NCI-H2081 treated with DMSO at 0.1 percent for 48 hours (cell line): Measurements from ENCODE around the gene RIPOR2.
"Not testable (repeated sequence)": the region's sequence is repeated elsewhere in the genome, so short reads cannot be mapped to it uniquely, and the experiment has no call there.

Source experiments
- DNase-seq: peaks from one replicate; lab custom pipeline; 2025; lab: John Stamatoyannopoulos, UW

The RIPOR2 gene

DNA sequence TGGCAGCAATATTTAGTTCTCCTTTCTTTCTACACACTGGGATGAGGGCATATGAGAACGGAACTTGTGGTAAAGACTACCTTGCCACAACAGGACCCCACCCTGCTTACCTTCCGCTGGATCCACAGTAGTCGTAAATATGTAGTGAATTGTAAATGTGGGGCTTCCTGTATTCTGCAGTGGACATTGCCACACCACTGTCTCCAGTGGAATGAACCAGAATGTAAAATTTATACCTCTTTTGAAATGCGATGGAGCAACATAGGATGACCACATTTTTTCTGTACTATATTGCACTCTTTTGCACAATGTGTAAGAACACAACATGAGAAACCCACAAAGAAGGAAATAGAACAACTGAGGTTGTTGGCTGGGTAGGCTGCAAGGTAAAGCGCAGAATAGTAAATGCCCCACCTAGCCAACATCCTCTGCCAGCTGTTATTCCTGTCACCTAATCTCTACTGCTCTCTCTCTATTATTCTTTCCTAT, 16.1 kb upstream of the RIPOR2 start:
- DNase-seq, result no peak

DNA sequence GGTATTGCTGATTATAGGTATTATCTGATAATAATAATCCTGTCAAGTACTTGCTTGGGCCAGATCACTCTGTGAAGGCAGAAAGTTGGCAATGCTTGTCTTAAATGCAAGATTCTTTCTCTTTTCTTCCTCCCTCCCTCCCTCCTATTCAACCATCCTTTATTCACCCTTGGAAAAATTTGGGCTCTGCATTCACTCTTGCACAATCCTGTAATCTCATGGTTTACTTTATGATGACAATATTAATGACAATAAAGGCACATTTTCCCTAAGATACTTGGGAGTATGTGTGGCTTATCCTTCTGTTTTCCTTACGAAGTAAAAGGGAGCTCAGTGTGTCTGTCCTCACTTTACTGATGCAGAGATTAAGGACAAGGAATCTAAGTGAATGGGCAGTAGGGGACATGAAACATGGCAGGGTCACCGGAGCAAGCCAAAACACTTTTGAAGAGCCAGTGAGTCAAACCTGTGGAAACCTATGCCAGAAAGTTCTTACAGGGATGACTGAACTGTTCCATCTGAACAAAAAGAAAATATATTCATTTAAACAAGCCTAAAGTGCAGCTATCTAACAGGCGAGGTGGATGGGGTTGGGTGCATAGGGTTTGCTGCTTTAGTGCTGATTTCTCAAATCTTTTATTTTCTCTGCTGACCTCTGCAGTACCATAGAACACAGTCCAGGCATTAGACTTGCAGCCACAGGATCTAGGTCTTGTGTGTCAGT, 14.6 kb upstream of the RIPOR2 start:
- DNase-seq, result no peak

DNA sequence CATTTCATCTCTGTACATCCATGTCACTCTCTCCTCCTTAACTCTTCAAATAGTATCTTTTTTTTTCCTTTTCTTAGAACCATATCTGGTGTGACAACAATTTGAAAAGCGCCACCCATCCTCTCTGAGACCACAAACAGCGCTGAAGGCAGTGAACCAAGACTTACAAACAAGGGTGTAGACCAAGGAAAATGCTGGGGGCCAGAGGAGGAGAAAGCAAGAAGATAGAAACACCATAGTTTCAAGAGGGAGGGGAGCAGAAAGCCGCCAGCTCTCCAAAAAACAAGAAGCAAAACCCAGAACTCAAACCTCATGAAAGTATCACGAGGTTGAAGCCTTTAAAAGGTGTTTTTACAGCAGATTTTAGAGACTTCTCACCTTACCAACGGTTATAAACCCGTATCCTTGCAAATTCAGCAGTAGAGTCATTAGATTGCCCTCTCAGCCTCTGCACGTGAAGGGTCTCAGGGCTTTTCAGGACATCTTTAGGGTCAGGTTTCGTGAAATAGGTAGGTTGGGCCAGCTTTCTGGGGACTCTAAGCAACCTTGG, 13.3 kb upstream of the RIPOR2 start:
- DNase-seq, result no peak

DNA sequence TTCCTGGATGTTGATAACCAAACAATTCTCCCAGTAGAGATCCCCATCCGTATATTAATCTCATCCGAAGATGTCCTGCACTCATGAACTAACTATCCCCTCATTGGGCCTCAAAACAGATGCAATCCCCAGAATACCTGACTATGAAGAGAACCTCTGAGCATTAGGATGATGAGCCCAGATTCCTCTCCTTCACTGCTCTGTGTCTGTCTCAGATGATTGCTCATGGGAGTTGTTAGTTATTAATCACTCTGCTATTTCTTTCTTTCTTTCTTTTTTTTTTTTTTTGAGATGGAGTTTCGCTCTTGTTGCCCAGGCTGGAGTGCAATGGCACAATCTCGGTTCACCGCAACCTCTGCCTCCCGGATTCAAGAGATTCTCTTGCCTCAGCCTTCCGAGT, 12.5 kb upstream of the RIPOR2 start:
- DNase-seq, result not testable (repeated sequence)

DNA sequence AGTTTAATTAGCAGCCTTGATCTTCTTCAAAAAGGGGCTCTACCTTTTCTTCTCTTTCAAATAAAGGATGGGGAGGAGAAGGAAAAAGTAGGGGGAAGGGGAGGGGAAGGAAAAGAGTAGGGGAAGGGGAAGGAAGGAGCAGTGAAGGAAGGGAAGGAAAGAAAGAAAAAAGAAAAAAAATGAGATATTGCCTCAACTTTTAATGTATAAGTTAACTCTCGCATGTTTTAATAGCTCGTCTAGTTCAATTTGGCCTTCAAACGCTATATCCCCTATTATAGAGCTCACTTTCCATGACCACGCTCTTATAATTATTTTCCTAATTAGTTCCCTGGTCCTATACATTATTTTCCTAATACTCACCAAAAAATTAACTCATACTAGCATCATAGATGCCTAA, 11.9 kb upstream of the RIPOR2 start:
- DNase-seq, result no peak

DNA sequence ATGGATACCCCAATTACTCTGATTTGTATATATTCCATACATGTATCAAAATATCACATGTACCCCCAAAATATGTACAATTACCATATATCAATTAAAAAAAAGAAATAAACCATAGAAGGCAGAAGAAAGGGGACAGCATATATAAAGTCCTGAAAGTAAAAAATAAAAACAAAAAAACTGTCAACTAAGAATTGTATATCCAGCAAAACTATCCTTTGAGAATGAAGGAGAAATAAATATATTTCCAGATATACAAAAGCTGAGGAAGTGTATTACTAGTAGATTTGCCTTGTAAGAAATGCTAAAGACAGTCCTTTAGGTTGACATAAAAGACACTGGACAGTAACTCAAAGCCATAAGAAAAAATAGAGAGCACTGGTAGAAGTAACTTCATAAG, 9.3 kb upstream of the RIPOR2 start:
- DNase-seq, result no peak

DNA sequence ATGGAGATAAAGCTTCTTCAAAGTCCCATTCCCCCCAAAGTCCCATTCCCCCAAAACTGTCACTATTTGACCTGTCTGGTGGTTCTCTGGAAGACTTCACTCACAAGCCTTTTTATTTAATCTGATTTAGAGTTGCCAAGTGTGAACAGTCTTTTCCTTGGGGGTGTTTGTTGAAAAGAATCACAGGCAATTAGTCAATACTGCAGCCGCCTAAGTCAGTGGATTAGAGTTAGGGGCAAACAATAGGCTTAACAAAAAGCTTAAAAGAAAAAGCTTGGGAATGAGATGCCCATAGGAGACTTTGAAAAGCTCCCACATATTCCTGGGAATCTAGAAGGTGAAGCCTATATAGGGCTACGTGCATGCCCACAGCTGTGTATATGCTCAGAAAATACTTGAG, 8.0 kb upstream of the RIPOR2 start:
- no peak for DNase-seq

DNA sequence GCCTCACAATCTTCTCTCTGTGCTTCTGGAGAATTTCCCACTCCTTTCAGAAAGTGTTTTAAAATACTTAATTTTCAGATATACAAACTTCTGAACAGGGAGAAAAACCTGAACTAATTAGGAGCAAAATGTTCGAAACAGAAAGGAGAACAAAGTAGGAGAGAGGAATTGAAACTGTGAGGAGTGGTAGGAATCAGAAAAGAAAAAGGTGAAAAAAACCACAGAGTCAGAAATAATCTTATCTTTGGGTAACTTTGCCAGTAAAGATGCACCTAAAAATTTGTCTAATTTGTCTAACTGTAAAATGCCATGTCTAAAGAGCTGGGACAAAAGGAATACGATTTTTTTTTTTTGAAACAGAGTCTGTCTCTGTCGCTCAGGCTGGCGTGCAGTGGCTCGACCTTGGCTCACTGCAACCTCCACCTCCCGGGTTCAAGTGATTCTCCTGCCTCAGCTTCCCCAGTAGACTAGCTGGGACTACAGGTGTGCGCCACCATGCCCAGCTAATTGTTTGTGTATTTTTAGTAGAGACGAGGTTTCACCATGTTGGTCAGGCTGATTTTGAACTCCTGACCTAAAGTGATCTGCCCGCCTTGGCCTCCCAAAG, 4.7 kb upstream of the RIPOR2 start:
- no peak for DNase-seq

DNA sequence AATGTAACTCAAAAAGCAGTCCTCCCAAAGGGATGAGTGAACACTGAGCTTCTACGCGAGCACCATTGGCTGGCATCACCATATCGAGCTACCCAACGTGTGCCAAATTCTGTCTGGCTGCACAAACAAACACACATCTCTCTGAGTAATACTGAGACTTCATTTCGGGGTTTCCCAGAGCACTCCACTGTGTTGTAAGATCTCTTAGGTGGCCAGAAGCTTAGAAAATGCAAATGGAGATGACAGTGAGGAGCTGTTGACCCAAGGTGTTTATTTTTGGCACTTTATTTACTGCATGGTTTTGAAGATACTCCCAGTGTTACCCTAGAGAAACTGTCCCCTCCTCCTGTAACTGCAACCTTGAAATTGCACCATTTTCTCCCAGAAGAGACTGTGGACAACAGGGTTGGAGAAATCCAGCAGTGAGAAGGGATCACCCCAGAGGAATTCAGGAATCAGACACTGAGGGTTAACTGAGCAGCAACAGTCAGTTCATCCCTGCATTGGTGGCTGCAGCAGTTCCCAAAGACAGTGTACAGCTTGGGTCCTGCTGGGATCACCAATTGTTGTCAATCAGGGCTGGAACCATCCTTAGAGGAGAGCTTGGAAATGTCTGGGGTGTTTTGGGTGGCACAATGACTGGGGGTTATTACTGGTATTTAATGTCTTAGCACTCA, 1.0 kb upstream of the RIPOR2 start:
- no peak for DNase-seq

DNA sequence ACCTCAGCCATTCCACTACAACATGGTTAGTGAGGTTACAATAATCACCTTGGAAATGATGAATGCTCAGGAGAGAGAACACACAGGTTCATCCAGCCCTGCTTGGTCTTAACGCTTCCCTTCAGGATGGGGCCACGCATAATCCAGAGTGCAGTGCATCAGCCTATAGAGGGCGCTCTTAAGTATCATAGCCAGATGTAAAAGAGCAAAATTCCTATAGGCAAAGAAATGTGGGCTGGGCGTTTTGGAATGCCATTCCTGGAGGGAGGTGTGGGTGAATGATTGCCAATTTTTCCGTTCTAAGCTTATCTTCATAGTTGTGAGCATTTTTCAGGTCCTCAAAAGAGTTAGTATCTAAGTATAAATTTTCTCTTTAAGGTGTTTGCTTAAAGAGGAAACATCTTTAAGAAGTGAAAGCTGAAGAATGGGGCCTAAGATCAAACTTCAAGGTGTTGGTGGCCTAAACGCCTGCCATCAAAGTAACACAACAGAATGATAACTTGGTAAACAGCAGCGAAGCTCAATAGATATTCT, 1.8 kb downstream of the RIPOR2 start:
- DNase-seq, result no peak

DNA sequence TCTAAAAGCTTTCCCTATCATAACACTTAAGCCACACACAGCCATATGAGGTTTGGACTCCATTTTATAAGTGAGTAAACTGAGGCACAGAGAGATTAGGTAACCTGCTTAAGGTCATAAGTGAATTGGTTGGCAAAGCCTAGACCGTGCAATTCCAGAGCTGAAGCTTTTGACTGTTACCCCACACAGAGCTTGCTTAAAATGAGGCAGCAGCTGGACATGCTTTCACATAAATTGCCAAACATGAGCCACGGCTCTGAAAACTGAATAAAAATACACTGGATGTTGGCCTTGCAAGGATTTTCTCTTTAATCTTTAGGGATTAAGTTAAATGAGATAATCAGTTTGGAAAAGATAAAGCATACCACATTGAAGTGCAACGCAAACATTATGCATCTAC, 2.5 kb downstream of the RIPOR2 start:
- DNase-seq, result no peak

DNA sequence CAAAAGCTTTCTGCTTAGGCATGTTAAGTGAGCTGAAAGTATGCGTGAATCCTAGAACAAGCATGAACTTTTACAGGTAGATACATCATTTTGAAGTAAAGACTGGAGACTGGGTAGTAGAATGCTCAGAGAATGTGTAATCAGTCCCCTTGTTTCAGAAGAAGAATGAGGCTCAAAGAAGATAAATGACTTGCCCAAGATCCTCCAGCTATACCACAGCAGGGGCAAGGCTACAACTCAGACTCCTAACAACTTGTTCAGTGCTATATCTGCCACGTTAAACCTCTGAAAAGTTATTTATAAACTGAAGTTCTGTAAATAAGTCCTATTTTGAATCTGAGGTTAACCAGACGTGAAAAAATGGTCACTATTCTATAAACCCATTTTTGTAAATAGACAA, 2.9 kb downstream of the RIPOR2 start:
- no peak for DNase-seq

DNA sequence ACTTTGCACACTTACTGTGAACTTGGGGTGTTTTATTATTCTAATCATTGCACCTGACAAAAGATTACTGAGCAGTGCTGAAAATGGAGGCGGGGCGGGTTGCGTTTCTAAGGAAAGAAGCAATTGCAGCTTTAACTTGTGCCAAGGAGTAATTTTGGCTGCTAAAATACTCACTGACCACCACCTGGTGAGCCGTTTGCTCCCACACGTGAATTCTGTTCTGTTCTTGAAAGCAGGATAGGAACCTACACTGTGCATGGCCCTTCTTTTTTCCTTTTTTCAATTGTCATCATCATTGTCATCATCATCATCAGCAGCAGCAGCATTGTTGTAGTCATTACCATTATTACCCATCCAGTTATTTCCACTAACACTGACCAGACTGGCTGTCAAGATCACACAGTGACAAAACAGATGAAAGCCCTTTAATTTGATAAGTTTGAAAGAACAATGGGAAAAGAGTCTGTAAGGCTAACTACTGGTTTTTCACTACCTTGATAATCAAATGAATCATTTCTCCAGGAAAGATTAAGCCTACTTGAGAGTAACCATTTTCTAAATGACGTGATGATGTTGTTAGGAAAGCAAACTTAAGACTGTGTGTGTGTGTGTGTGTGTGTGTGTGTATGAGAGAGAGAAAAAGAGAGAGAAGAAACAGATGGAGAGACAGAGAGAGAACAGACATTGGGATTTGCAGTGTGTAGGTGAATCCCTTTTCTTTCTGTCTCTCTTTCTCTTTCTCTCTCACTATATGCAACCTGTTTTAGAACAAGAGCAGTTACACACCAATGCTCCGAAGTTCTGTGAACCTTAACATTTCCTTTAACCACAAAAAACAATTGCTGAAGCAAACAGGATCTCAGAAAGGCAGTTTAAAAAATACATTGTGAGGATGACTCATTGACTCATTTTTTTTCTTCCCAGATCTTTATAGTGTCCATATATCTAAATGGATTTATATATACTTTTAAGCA, 3.8 kb downstream of the RIPOR2 start:
- DNase-seq, result no peak

DNA sequence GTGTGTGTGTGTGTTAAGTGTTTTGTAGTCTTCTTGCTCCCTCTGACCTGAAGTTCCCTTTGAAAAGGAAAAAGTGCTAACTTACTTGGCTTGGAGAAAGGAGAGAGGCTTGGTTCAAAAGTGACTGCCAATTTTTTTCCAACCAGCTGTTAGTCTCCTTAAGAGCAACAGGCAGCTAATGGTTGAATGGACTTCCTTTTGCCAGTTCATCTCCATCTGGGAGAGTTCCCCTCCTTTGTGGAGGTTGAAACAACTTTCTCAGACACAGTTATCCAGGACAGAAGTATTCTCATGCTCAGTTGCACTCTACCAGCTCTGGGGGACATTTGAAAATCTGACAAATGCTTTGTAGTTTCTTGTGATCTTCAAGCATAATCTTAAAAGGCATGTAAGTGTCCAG, 4.5 kb downstream of the RIPOR2 start:
- DNase-seq, result no peak

DNA sequence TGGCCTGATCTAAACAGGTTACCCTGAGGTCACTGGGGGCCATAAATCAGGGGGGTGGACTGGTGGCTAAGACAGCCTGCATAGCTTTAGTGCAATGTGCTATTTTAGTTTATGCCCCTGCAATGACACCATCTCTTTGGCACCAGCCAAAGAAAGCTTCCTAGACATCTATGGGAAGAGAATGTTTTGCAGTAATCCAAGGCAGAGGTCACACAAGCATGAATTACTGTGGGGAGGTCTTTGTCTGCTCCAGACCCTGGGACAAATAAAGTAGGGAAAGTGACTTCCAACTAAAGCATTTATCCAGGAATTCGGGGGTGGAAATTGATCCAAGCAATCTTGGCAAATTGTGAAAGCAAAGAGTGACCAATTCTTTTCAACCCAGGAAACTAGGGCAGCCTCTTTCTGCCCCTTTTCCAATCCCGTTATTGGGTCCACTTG, 5.3 kb downstream of the RIPOR2 start:
- no peak for DNase-seq

DNA sequence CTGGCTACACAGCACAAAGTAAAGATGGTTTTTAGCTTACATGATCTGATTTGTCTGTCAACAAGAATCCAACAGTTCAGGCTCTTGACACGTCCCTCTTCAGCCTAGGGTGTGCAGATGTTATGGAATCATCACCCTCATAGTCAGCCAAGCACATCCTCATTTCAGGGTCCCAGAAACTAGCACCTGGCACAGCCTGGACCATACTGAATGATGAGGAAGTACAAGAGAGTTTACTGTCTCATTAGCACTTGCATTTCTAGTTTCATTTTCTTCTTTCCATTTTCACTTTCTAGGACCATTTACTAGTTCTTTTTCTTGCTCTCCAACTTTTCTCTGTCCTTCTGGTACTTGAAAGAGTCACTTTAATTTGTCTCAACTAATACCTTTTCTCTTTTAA, 6.5 kb downstream of the RIPOR2 start:
- no peak for DNase-seq

DNA sequence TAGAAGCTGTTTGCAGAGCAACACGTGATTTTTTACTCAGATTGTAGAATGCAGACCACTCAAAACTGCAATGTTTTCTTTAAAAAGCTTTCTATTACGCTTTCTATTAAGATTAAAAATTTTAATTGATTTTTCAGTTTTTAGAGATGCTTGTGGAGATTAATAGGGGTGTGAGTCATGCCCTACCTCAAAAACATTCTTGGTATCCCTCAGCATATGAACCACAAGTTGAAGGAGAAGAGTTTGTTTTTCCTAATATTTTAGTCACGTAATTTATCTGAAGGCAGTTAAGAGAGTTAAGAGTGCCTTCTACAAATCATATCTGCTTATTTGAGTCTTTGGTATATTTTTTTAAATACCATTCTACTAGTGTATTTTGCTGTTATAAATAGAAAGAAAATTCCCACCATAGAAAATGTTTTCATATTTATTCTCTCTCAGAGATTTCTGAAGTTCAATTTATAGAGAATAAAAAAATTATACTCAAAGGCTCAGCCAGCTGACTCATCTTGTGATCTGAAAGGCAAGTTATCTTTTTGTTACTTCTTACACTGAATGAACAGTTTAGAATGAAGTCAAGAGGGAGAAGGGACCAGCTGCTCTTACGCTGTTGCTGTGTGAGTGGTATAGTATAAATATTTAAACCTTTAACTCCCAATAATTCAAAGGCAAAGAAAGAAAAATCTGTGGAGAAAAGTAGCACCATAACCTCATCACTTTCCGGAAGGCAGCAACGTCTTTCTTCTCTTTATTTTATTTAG, 7.6 kb downstream of the RIPOR2 start:
- no peak for DNase-seq

DNA sequence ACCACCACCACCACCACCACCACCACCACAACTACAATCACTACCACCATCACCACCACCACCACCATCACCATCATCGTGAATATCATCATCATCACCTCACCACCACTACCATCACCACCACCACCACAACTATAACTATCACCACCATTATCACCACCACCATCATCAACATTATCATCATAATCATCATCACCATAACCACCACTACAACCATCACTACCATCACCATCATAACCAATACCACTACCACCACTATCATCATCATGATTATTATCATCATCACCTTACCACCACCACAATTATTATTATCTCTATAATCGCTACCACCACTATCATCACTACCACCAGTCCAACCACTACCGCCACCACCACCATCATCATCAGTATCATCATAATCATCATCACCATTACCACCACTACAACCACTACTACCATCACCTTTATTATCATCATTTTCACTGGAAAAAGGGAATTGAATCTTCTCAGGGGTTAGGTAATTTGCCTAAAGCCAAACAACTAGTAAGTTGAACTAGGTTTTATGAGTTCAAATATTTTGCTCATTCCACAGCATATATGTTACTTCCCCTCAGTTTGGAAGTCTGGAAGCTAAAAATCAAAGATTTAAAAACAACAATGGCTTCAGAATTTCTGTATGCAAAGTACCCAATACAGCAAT, 8.3 kb downstream of the RIPOR2 start:
- no peak for DNase-seq

DNA sequence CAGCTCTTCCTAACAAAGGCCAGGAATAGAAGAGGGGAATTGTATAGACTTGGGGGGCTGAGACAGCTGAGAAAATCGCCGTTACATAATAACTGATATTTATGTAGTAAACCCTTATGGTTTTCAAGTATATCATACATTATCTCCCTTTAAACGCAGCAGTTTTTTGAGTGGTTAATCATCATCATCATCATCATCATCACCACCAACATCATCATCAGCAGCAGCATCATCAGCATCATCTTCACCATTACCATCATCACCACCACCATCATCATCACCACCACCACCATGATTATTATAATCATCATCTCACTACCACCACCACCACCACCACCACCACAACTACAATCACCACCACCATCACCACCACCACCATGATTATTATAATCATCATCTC, 9.1 kb downstream of the RIPOR2 start:
- not testable (repeated sequence) for DNase-seq

DNA sequence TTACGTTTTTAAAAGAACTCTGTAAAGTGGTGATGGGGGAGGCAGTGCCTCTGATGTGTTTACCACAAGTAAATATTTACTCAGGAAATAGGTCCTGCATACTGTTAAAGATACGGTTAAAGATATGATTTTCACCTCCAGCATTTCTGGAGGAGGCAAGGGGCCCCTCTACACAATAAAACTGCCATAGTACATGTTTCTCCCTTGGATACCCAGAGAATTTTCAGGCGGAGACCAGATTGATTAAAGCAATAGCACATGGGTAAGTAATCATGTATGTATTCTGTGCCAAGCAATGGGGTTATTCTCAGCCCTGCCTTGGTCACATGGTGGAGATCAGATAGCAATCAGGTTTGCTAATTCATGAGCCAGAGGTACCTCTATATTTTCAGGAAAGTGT, 9.6 kb downstream of the RIPOR2 start:
- DNase-seq, result no peak
